Measurements from ENCODE around the gene ASPHD2. TPM values are rescaled to one million over a fixed set of nuclear protein-coding genes. Genes with fewer than 3 reads are reported as not detected.

Gene ASPHD2
- total RNA-seq, 2 donors from 2014 or later = 1.6 to 2.6 TPM

DNA sequence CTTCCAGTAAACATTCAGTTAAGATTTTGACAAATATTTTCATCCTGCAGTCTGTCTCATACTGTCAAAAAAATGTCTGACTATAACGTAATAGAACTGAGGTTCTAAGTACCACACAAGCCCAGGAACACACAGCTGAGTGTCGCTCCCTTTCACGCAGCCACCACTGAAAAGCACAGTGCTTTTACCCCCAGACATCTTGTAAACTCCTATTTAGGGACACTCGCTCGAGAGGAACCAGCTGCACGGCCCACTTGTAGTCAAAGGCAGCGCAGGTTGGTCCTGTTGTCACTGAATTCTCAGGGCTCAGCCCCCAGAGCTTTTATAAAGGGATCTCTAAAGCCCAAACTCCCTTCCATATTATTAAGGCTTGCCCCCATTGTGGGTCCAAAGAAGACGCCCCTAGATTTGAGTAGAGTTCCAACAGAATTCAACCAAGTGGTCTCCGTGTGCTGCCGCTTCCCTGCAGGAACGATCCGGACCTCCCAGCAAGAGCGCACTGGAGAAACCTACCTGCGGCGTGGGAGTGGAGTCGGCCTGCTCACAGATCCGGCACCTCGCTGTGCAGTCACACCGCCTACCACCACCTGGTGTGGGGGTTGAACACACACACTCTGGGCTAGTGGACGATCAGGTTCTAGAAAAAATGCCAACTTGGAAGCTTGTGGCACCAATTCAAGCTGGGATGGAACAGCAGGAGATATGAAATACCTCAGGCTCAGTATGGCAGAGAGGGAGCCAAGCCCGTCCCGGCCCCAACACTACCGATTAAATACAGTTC is 23.4 kb downstream of the ASPHD2 start:
- H3K27me3 ChIP-seq (replicated peaks; ENCODE audit: insufficient read depth) = no peaks in the 10 kb centered on the region
- TF ChIP-seq, protein P1, sequence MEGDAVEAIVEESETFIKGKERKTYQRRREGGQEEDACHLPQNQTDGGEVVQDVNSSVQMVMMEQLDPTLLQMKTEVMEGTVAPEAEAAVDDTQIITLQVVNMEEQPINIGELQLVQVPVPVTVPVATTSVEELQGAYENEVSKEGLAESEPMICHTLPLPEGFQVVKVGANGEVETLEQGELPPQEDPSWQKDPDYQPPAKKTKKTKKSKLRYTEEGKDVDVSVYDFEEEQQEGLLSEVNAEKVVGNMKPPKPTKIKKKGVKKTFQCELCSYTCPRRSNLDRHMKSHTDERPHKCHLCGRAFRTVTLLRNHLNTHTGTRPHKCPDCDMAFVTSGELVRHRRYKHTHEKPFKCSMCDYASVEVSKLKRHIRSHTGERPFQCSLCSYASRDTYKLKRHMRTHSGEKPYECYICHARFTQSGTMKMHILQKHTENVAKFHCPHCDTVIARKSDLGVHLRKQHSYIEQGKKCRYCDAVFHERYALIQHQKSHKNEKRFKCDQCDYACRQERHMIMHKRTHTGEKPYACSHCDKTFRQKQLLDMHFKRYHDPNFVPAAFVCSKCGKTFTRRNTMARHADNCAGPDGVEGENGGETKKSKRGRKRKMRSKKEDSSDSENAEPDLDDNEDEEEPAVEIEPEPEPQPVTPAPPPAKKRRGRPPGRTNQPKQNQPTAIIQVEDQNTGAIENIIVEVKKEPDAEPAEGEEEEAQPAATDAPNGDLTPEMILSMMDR (IDR thresholded peaks at IDR 0.05) = no peak
- DNase-seq (ENCODE audit: low spot score) (no peak), ATAC-seq (ENCODE audit: insufficient number of reproducible peaks, low FRiP score, low read depth) (no peak)
- H3K4me3 ChIP-seq = no peak overlapping the region
- H3K27ac ChIP-seq = no peak overlapping the region
- H3K36me3 ChIP-seq = peaks cover 31% of the 10 kb centered on the region
- H3K4me1 ChIP-seq (ENCODE audit: control insufficient read depth in 1 of 2, low read depth in 2 of 2) = no peaks in the 10 kb centered on the region
- no peaks in the 10 kb centered on the region for H3K9me3 ChIP-seq

DNA sequence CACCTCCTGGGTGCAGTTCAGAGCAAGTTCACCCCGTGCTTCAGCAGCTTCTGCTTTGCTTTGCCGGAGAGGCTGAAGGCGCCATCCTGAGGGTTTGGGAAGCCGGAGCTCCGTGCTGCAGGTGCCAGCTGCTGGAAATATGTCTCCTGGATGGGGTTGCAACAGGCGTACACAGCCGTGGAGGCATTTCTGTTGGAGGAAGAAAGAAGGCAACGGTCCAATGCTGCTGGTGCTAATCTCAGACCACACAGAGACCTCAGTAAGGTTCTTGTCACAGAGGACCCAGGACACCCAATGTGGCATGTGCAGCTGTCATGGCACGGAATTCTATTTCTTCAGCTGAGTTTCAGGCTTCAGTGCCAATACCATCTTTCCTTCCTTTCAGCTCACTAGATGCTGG is 24.2 kb downstream of the ASPHD2 start:
- TF ChIP-seq, protein P1 (IDR thresholded peaks at IDR 0.05) = no peak
- DNase-seq (ENCODE audit: low spot score) = no peak
- ATAC-seq (ENCODE audit: insufficient number of reproducible peaks, low FRiP score, low read depth) = no peak
- Histone ChIP-seq H3K4me3 (no peak overlapping the region), H3K27me3 (replicated peaks; ENCODE audit: insufficient read depth) (no peaks in the 10 kb centered on the region), H3K36me3 (peaks cover 34% of the 10 kb centered on the region), H3K9me3 (no peaks in the 10 kb centered on the region), H3K27ac (no peak overlapping the region), H3K4me1 (ENCODE audit: control insufficient read depth in 1 of 2, low read depth in 2 of 2) (no peaks in the 10 kb centered on the region)

DNA sequence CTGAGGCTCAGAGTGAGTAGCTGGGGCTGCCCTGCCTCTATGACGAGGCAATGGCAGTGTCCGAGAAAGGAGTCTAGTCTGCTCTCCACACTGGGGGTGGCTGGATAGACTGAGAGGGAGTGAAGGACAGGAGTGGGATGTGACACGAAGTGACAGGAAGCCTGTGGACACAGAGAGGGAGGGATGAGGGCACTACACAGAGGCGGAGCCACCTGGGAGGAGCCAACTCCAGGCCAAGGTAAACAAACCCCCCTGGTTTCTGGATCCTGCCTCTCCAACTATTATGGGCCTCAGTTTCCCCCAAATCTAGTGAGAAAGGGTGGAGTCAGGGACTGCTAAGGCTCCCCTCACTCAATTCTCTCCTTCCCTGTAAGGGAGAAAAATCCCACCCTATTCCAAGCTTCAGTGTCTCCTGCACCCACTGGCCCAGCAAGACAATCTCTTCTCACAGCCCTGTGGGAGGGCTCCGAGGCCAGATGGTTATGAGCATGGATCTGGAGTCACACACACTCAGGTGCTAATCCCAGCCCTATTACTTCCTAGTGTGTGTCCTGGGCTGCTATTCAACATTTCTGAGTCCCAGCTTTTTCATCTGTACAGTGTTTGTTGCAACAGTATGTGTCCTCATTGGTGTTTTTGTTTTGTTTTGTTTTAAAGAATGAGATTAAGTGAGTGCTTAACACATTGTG is 24.9 kb downstream of the ASPHD2 start:
- ATAC-seq (ENCODE audit: insufficient number of reproducible peaks, low FRiP score, low read depth) (no peak), DNase-seq (ENCODE audit: low spot score) (no peak)
- no peak overlapping the region for H3K27ac ChIP-seq
- H3K4me1 ChIP-seq (ENCODE audit: control insufficient read depth in 1 of 2, low read depth in 2 of 2) = no peaks in the 10 kb centered on the region
- peaks cover 34% of the 10 kb centered on the region for H3K36me3 ChIP-seq
- no peaks in the 10 kb centered on the region for H3K27me3 ChIP-seq (replicated peaks; ENCODE audit: insufficient read depth)
- H3K4me3 ChIP-seq = no peak overlapping the region
- H3K9me3 ChIP-seq = no peaks in the 10 kb centered on the region
- TF ChIP-seq, protein P1 (IDR thresholded peaks at IDR 0.05) = no peak

DNA sequence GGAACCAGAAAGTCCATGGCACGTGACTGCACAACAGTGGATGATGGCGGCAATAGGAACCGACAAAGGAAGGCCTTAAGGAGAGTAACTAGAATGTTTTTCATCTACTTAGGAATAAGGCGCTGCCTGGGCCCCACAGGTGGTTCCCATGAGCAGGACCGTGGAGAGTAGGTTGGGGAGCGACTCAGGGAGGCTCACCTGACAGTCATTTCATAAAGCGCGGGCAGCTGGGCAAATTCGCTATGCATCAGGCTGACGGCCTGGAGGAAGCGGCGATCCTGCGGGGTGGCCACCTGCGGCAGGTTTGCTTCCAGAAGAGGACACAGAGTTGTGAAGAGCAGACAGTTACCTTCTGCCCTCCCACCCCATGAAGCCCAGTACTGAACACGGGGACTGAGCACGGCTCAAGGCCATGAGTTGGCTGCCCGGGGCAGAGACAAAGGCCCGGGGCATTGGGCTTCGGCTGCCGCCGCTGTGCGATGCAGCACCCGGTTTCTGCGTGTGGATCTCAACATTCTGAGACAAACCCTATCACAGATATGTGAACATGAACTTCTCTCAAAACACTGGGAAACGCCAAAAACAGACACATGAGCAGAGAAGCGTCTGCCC is 28.7 kb downstream of the ASPHD2 start:
- ATAC-seq (ENCODE audit: insufficient number of reproducible peaks, low FRiP score, low read depth) = no peak
- DNase-seq (ENCODE audit: low spot score) = no peak
- Histone ChIP-seq H3K27ac (no peak overlapping the region), H3K27me3 (replicated peaks; ENCODE audit: insufficient read depth) (no peaks in the 10 kb centered on the region), H3K36me3 (peaks cover 28% of the 10 kb centered on the region), H3K4me1 (ENCODE audit: control insufficient read depth in 1 of 2, low read depth in 2 of 2) (no peaks in the 10 kb centered on the region), H3K9me3 (no peaks in the 10 kb centered on the region), H3K4me3 (no peak overlapping the region)
- TF ChIP-seq, protein P1 (IDR thresholded peaks at IDR 0.05) = no peak

DNA sequence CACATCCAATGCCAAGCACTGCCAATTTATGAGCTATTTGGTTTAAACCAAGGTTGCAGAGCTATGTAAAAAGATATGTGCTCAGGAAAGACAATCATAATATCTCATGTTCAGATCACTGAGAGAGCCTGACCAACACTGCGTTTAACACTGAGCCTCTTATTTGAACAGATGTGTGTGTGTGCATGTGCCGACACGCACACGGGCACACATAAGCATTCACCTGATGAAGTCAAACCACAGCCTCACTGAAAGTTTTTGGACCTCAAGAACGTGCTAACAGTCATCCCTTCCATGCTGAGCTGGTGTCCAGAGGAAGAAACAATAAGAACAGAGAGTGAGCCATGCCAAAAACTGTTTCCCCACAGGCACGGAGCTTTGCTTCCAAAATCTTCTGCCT is 31.1 kb downstream of the ASPHD2 start:
- H3K4me3 ChIP-seq = no peak overlapping the region
- DNase-seq (ENCODE audit: low spot score) (no peak), ATAC-seq (ENCODE audit: insufficient number of reproducible peaks, low FRiP score, low read depth) (no peak)
- H3K9me3 ChIP-seq = no peaks in the 10 kb centered on the region
- TF ChIP-seq, protein P1 (IDR thresholded peaks at IDR 0.05) = no peak
- H3K27me3 ChIP-seq (replicated peaks; ENCODE audit: insufficient read depth) = no peaks in the 10 kb centered on the region
- no peak overlapping the region for H3K27ac ChIP-seq
- H3K36me3 ChIP-seq = peaks cover 35% of the 10 kb centered on the region
- no peaks in the 10 kb centered on the region for H3K4me1 ChIP-seq (ENCODE audit: control insufficient read depth in 1 of 2, low read depth in 2 of 2)
